ENCODE measurements around the gene DRAP1.

DNA sequence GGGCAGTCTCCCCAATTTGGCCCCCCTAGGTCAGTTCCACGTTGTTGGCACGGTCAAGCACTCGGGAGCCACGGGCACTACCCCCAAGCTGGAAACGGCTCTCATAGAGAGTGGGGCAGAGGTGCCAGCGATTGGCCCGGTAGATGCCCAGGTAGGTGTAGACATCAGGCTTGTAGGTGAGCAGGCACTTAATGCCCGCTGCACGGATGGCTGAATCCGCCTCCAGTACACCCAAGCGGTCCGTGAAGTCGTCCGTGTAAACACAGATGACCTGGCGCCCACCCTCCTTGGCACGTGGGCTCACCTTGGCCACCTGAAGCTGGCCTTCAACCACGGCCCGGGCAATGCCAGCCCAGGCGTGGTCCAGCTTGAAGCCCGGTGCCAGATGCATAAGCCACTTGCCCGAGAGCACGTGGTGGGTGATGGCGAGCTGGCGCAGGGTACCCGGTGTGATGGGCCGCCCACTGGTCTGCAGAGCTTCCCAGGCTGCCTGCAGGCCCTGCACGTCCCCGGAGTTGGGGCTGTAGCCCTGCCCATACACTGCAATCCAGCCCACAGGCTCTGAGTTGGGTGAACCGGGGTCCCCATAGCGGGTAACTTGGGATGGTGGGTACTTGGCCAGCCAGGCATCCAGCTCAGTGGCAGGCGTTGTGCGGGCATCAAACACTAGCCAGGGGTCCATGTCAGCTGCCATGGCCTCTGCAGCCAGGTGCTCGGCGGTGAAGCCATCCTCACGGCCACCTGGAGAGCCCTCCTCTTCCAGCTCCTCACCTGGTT lies 1.6 kb upstream of the DRAP1 start:
- TF ChIP-seq, protein P1, sequence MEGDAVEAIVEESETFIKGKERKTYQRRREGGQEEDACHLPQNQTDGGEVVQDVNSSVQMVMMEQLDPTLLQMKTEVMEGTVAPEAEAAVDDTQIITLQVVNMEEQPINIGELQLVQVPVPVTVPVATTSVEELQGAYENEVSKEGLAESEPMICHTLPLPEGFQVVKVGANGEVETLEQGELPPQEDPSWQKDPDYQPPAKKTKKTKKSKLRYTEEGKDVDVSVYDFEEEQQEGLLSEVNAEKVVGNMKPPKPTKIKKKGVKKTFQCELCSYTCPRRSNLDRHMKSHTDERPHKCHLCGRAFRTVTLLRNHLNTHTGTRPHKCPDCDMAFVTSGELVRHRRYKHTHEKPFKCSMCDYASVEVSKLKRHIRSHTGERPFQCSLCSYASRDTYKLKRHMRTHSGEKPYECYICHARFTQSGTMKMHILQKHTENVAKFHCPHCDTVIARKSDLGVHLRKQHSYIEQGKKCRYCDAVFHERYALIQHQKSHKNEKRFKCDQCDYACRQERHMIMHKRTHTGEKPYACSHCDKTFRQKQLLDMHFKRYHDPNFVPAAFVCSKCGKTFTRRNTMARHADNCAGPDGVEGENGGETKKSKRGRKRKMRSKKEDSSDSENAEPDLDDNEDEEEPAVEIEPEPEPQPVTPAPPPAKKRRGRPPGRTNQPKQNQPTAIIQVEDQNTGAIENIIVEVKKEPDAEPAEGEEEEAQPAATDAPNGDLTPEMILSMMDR (IDR thresholded peaks at IDR 0.05), result no peak
- TF ChIP-seq POLR2A (IDR thresholded peaks at IDR 0.05), result no peak

All from thyroid gland (tissue), 4 donors.